ENCODE measurements around the gene GRIK4.

The GRIK4 gene

DNA sequence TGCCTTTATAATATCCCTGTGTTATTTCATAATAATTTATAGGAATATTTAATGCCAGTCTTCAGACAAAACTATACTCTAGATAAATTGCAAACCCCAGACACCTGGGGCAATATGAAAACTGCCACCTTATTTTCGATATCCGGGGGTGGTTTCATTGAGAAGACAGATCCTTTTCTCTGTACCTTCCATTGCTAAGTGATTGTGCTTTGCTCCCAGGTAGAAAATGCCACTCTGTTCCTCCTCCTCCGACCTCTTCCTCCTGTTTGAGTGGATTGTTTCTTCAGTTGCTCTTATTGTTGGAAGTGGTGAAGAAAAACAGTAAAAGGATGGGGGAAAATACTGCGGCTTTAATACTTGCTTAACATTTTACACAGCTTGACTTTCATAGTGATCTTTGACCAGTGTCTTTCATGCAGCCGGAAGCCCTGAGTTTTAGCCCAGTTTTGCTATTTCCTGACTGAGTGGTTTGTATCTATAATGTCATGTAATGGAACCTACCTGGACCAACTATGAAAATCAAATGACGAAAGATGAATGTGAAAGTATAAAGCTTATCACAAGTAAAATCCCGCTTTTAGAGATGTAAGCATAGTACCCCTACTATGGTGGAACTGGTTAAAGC is 5.6 kb upstream of the GRIK4 start:
- DNase-seq (ENCODE audit: low read depth): no peak
- no peak overlapping the region for H3K4me3 ChIP-seq (ENCODE audit: low read depth, low read length)

DNA sequence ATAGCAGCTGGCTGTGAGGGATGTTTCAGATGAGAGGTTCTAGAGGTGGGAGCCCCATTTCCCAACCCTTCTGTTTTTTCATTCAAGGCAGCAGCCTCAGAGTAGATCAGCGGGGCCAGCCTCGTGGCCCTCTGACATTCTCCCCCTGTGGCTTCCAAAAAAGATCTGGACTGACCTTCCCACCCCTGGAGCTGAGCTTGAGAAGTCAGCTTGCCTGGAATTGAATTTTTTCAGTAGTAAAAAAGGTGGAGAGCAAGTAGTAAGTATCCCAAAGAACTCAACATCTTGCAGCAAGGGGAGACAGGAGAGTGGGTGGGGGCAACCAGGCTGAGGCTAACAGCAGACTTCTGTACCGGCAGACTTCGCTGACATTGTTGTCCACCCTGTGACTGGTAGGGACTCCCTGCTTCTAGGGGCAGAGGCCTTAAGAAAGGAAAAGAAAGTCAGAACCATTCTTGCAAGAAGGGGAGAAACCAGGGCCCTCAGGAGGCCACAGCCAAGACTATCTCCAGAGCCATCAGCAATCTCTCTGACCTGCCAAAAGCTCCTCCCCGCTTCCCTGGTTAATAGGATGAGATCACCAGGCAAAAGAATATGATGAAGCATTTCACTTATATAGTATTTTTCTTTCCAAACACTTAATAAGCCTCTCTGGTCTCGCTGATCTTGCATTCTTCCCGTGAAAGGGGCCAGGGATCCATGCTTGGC is 2.0 kb upstream of the GRIK4 start:
- H3K4me3 ChIP-seq (ENCODE audit: low read depth, low read length): no peak overlapping the region
- DNase-seq (ENCODE audit: low read depth): no peak

- DNase-seq (ENCODE audit: low read depth): no peak
- H3K4me3 ChIP-seq (ENCODE audit: low read depth, low read length): no peak overlapping the region
These were observed 987 bp upstream of the GRIK4 start for GRCh38 chr11:120510406-120511115.

DNA sequence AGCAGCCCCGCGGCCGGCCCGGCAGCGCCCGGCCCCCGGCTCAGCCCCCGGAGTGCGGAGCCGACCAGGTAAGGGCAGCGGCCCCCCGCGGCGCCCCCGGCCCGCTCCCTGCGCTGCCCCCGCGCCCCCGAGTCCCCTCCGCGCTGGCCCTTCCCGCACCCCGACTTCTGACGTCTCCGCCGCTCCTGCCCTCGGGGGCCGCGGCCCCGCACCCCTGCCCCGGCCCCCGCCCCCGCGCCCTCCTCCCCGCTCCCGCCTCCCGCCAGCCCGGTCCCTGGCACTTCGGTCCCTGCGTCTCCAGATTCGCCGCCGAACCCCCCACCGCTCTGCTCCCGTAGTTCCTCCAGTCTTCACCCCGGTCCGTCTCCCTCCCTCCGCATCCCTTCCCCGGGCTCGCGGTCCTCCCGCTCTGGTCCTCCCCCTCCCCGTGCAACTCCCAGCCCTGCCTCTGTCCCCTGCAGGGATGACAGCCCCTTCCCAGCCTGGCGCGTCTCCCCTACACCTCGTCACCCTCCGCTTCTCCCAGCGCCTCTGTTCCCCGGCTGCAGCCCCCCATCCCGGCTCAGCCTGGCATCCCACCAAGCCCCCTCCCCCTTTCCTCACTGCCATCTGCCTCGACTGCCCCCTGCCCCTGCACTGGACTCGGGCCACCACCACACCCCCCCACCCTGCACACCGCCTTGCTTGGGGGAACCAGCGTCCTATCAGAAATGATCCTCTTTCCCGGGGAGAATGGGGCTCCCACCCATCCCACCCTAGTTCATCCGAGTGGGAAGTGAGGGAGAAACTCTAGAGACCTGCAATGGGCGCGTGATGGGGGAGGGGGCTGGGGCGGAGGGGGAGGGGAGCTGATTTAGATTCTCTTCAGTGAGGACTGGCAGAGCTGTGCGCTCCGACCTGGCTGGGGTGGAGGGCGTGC is 531 bp downstream of the GRIK4 start:
- H3K4me3 ChIP-seq (ENCODE audit: low read depth, low read length): peak overlapping the region; percentile 20
- DNase-seq (ENCODE audit: low read depth): no peak

DNA sequence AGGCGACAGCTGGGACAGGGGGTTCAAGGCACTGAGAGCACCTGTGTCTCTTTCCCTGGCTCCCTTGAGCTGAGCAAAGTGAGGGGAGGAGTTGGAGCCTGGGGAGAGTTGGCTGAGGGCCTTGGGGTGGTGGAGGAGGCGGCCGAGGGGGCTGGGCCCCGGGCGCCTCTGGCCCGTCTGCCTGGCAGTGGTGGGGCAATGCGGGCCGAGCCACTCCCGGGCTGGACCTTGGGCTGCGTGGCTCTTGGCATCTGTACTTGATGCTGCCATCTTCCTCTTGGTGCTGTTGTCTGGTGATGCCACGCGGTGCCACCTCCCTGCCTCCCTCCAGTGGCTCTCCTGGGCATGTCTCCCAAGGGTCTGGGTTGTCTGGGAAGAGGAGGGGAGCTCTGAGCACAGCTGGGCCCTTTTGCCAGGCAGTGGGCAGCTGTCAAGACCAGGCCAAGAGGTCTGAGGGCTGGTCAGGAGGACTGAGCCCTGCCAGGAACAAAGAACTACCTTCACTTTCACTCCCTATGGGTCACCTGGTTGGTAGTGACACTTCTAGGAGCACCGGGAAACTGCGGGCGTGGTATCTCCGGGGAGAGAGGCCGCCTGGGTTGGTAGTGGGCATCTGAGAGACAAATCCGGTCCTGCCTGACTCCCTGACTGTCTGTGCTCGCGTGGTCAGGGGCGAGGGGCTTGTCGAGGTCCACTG is 1.3 kb downstream of the GRIK4 start:
- no peak overlapping the region for H3K4me3 ChIP-seq (ENCODE audit: low read depth, low read length)
- DNase-seq (ENCODE audit: low read depth): no peak

DNA sequence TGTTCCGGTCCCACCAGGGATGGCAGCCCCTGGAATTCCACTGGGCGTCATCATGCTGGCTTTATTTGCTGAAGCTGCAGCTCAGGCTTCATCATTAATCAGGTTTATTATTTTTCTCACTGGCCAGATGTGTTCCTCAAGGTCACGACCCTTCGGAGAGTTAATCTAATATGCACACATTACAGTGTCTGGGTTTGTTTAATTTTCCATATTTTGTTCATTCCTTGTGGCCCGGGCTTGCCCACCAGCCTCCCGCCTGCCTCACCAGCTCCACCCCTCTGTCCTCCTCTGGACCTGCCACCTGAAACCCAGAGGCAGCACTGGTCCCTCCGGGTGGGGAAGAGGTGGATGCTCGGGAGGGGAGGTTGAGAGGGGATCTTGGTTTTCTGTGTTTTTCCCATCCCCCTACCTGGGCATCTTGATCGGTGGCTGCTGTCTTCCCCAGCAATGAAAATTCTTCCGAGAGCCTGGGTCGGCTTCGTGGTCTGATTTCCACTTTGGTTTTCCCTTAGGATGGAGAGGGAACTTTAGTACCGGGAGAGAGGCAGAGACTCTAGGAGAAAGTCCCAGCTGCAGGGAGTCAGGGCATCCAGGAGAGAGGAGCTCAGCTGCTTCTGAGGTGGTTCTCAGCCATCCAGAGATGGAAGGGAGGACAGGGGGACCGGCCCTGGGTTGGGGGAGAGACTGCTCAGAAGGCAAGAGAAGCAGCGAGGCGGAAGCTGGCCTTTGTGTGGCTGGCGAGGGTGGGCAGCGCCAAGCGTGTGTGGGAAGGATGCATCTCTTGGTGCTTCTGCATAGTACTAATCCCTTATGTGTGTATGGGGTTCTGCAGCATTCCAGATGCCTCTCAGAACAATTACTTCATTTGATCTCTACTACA is 2.1 kb downstream of the GRIK4 start:
- DNase-seq (ENCODE audit: low read depth): no peak
- H3K4me3 ChIP-seq (ENCODE audit: low read depth, low read length): no peak overlapping the region

DNA sequence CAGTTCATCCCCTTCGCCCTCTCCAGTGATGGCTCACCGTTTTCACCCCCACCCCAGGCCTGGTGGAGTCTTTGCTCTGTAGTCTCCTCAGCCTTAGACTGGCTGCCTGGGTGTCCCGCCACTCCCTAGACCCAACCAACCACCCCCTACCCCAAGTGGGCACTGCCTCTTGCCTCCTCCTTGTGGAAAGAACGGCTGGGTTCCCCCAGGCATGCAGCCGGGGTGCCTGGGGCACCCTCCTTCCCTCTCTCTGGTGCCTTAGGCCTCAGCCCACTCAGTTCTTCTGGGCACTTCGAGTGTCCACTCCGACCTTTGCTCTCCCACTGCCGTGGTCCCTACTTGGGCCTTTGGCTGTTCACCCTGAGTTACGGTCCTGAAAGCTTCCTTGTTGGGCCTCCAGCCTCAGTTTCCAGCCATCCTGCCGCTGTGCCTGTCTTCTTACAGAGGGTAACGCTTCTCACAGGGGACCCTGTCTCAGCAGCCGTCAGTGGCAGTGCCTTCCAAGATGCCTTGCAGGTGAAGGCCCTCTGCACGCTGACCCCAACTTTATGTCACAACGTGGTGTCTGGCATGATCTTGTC is 3.1 kb downstream of the GRIK4 start:
- H3K4me3 ChIP-seq (ENCODE audit: low read depth, low read length): no peak overlapping the region
- DNase-seq (ENCODE audit: low read depth): no peak

GRCh38 chr11:120515186-120515723 is 3.7 kb downstream of the GRIK4 start:
- H3K4me3 ChIP-seq (ENCODE audit: low read depth, low read length): no peak overlapping the region
- DNase-seq (ENCODE audit: low read depth): no peak

GRCh38 chr11:120516461-120517389 is 5.2 kb downstream of the GRIK4 start:
- no peak for DNase-seq (ENCODE audit: low read depth)
- H3K4me3 ChIP-seq (ENCODE audit: low read depth, low read length): no peak overlapping the region

- no peak for DNase-seq (ENCODE audit: low read depth)
These were observed 5.8 kb downstream of the GRIK4 start for GRCh38 chr11:120517390-120517761.

GRCh38 chr11:120517801-120518291 is 6.3 kb downstream of the GRIK4 start:
- H3K4me3 ChIP-seq (ENCODE audit: low read depth, low read length): no peak overlapping the region
- no peak for DNase-seq (ENCODE audit: low read depth)

More at GRCh38 chr11:120517390-120517761, 5.8 kb downstream of the GRIK4 start:
- no peak overlapping the region for H3K4me3 ChIP-seq (ENCODE audit: low read depth, low read length)

- H3K4me3 ChIP-seq (ENCODE audit: low read depth, low read length): no peak overlapping the region
- no peak for DNase-seq (ENCODE audit: low read depth)
These were observed 6.8 kb downstream of the GRIK4 start for GRCh38 chr11:120518356-120518755.

GRCh38 chr11:120519474-120519873 is 7.9 kb downstream of the GRIK4 start:
- H3K4me3 ChIP-seq (ENCODE audit: low read depth, low read length): no peak overlapping the region
- DNase-seq (ENCODE audit: low read depth): no peak

- H3K4me3 ChIP-seq (ENCODE audit: low read depth, low read length): no peak overlapping the region
- DNase-seq (ENCODE audit: low read depth): no peak
These were observed 8.7 kb downstream of the GRIK4 start for GRCh38 chr11:120520091-120520822.

DNA sequence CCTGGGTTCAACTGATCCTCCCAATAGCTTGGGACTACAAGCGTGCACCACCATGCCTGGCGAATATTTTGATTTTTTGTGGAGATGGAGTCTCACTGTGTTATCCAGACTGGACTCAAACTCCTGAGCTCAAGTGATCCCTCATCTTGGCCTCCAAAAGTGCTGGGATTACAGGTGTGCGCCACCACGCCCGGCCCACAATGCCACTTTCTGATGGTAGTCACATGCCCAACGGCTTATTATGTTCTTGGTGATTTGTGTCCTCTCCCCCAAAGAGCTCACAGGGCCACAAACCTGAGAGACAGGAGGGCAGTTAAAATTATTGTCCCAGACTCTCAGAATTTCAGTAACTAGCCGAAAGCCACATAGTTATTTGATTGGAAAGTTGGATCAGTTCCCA is 9.6 kb downstream of the GRIK4 start:
- H3K4me3 ChIP-seq (ENCODE audit: low read depth, low read length): no peak overlapping the region
- no peak for DNase-seq (ENCODE audit: low read depth)

- no peak overlapping the region for H3K4me3 ChIP-seq (ENCODE audit: low read depth, low read length)
- no peak for DNase-seq (ENCODE audit: low read depth)
These were observed 10.5 kb downstream of the GRIK4 start for GRCh38 chr11:120522021-120522420.

Data from skeletal muscle cell (primary cell).